HepG2 (cell line): Measurements from ENCODE around the gene NPC2. TPM values are rescaled to one million over a fixed set of nuclear protein-coding genes. Genes with fewer than 3 reads are reported as not detected.

Source experiments
- ATAC-seq: fragments of 200-7000 bp; cut with Tn5 transposase; 3 replicates; pipeline ENCODE4 v1.9.1; 2020; ENCODE audit warnings: mild to moderate bottlenecking, moderate library complexity
- Bru-seq: library from RNA; stranded (reverse); fragments of 400-500 nt; gene quantifications from one replicate; lab custom pipeline; 2021; lab: Mats Ljungman, UMichigan
- BruChase-seq, 2 experiments: library from RNA; stranded (reverse); fragments of 400-500 nt; gene quantifications; one replicate each; lab custom pipeline; 2021; lab: Mats Ljungman, UMichigan
- BruUV-seq: library from RNA; stranded (reverse); fragments of 400-500 nt; replicated peaks from 2 replicates; lab custom pipeline; 2021; lab: Mats Ljungman, UMichigan
- CTCF ChIA-PET: fragments of 300-600 bp; formaldehyde crosslinking; extraction: SDS; loops from one replicate; lab custom pipeline; 2021; ENCODE audit warnings: low total read pairs, inconsistent platforms, low intra/inter-chr PET ratio; lab: Yijun Ruan, JAX
- POLR2A ChIA-PET: fragments of 350-600 bp; sonication (Branson Sonifier 250); formaldehyde crosslinking; loops from one replicate; lab custom pipeline; 2020; ENCODE audit warnings: antibody characterized with exemption, inconsistent platforms; lab: Yijun Ruan, JAX
- DNase-seq: peaks from one replicate; pipeline ENCODE4 v3.0.0-alpha.2; 2015; ENCODE audit warnings: low spot score
- FAIRE-seq: peaks from 3 replicates; lab custom pipeline; 2011; peaks lifted over from hg19 to GRCh38; lab: Jason Lieb, UNC
- H2AFZ ChIP-seq: one replicate; pipeline ENCODE4 v1.6.1; 2011; ENCODE audit warnings: low read length, inconsistent platforms
- H3K27ac ChIP-seq: fragments of 300-600 bp; 3 replicates; pipeline ENCODE4 v1.8.0; 2011; ENCODE audit warnings: mixed run types, mild to moderate bottlenecking, mixed read lengths, low read length, inconsistent platforms; ENCODE audit not compliant: insufficient read depth; ENCODE audit errors: extremely low read length
- H3K27me3 ChIP-seq, 2 experiments: fragments of 200-600 bp in 1 of 2; 2 replicates in 1 of 2; 3 replicates in 1 of 2; pipeline versions ENCODE4 v1.6.0 to v1.8.0; 2011; ENCODE audit warnings: low read length in 2 of 2, mild to moderate bottlenecking in 2 of 2, moderate library complexity in 2 of 2, inconsistent platforms in 1 of 2; ENCODE audit not compliant: insufficient read depth in 2 of 2, control insufficient read depth in 1 of 2
- H3K36me3 ChIP-seq, 2 experiments: fragments of 200-600 bp in 1 of 2; replicated peaks in 1 of 2; 2 replicates in 1 of 2; 3 replicates in 1 of 2; pipeline versions ENCODE4 v1.5.1 to v1.8.0; 2011; ENCODE audit warnings: low read length in 2 of 2, inconsistent platforms in 1 of 2; ENCODE audit not compliant: insufficient read depth in 2 of 2, control insufficient read depth in 1 of 2
- H3K4me1 ChIP-seq: 2 replicates; pipeline ENCODE4 v1.5.1; 2012; ENCODE audit warnings: low read length, inconsistent platforms; ENCODE audit not compliant: insufficient read depth
- H3K4me2 ChIP-seq: 2 replicates; pipeline ENCODE4 v1.6.0; 2011; ENCODE audit warnings: low read depth, low read length, inconsistent platforms
- H3K4me3 ChIP-seq, 3 experiments: fragments of 200-600 bp in 1 of 3; sonication (generic), shearing (Covaris generic) in 1 of 3; replicated peaks in 1 of 3; 2 replicates each; pipeline ENCODE4 v1.5.1; 2011 to 2016; ENCODE audit warnings: low read length in 3 of 3, inconsistent platforms in 2 of 3, low read depth in 2 of 3, mild to moderate bottlenecking in 2 of 3, control low read depth in 1 of 3, mixed read lengths in 1 of 3; ENCODE audit not compliant: insufficient read depth in 1 of 3
- H3K79me2 ChIP-seq: one replicate; pipeline ENCODE4 v1.6.1; 2011; ENCODE audit warnings: low read length, inconsistent platforms; ENCODE audit not compliant: insufficient read depth
- H3K9ac ChIP-seq: 2 replicates; pipeline ENCODE4 v1.6.0; 2011; ENCODE audit warnings: mild to moderate bottlenecking, low read depth, low read length, inconsistent platforms; ENCODE audit not compliant: insufficient read depth
- H3K9me3 ChIP-seq: 2 replicates; pipeline ENCODE4 v1.5.1; 2012; ENCODE audit warnings: mild to moderate bottlenecking, low read length
- H4K20me1 ChIP-seq: 2 replicates; pipeline ENCODE4 v1.6.0; 2011; ENCODE audit warnings: inconsistent platforms, mild to moderate bottlenecking, low read length, moderate library complexity; ENCODE audit not compliant: insufficient read depth
- GRHL1 ChIP-seq: sonication (generic); formaldehyde crosslinking; conservative IDR thresholded peaks from 2 replicates; pipeline ENCODE4 v1.8.0; 2022; ENCODE audit warnings: missing genetic modification reagents
- KLF16 ChIP-seq, 2 experiments: sonication (generic) in 1 of 2; formaldehyde crosslinking in 1 of 2; IDR thresholded peaks; 2 replicates each; pipeline versions ENCODE4 v1.6.1 to v1.8.0; 2016 to 2023; ENCODE audit warnings: missing genetic modification reagents in 2 of 2, missing compliant biosample characterization in 1 of 2
- ZNF326 ChIP-seq: sonication (generic); formaldehyde crosslinking; IDR thresholded peaks from 2 replicates; pipeline ENCODE4 v1.4.0; 2020; ENCODE audit warnings: missing genetic modification reagents, borderline replicate concordance
- ZNF704 ChIP-seq: sonication (generic); formaldehyde crosslinking; IDR thresholded peaks from 2 replicates; pipeline ENCODE4 v1.8.1; 2023; ENCODE audit warnings: mild to moderate bottlenecking, inconsistent platforms, moderate library complexity, missing genetic modification reagents, borderline replicate concordance
- ZNF772 ChIP-seq: sonication (generic); formaldehyde crosslinking; IDR thresholded peaks from 2 replicates; pipeline ENCODE4 v1.5.0; 2020; ENCODE audit warnings: mild to moderate bottlenecking, missing genetic modification reagents
- ZSCAN12 ChIP-seq: sonication (generic); formaldehyde crosslinking; IDR thresholded peaks from 2 replicates; pipeline ENCODE4 v1.9.0; 2021; ENCODE audit warnings: mild to moderate bottlenecking, missing genetic modification reagents
- WGBS: methylation state at CpG from one replicate; pipeline ENCODE4 v1.1.6; 2017; ENCODE audit warnings: low lambda C conversion rate; 5-methylcytosine and 5-hydroxymethylcytosine counted together
- in situ Hi-C: cut with HindIII; loops from 2 replicates; pipeline ENCODE4 v1.10.0; 2017; ENCODE audit warnings: low pct_unique_long_range_greater_than_20kb; ENCODE audit not compliant: extremely low pct_ligation_motif_present
- intact Hi-C: fragments of 100-400 bp; cut with micrococcal nuclease; formaldehyde crosslinking; loops from one replicate; pipeline ENCODE4 v1.10.0; 2022; ENCODE audit not compliant: unreplicated experiment
- long read RNA-seq, 2 experiments: library from RNA in 1 of 2; library from polyadenylated mRNA in 1 of 2; stranded (forward) in 1 of 2; unstranded in 1 of 2; transcript quantifications; one replicate each; pipeline ENCODE4 v2.0.0, GENCODE V29; 2019 to 2022
- polyA minus RNA-seq, 3 experiments: library from RNA; depleted of rRNA, polyadenylated mRNA; stranded (reverse); fragments of >200 nt; gene quantifications; 2 replicates each; pipeline ENCODE4 v1.2.3, GENCODE V29; 2011; ENCODE audit warnings: low replicate concordance in 1 of 3
- polyA plus RNA-seq, 8 experiments: library from polyadenylated mRNA; depleted of rRNA in 3 of 8; stranded (reverse) in 7 of 8; unstranded in 1 of 8; fragments of >200 nt; fragmentation: Illumina TruSeq in 4 of 8; extraction: Trizol in 4 of 8; gene quantifications; 2 replicates each; pipeline versions ENCODE4 v1.2.1 to v1.2.3, GENCODE V29; 2011 to 2016; ENCODE audit warnings: low read depth in 4 of 8, missing spikeins in 1 of 8, mixed read lengths in 1 of 8; ENCODE audit not compliant: insufficient read depth in 1 of 8
- total RNA-seq, 5 experiments: library from RNA; depleted of rRNA; stranded (reverse); fragments of >200 nt; fragmentation: Illumina TruSeq; extraction: Trizol; gene quantifications; 2 replicates each; pipeline ENCODE4 v1.2.3, GENCODE V29; 2016; ENCODE audit warnings: low read depth in 1 of 5
- TF ChIP-seq, protein P1 (sequence below): sonication (generic); formaldehyde crosslinking; IDR thresholded peaks from 2 replicates; pipeline ENCODE4 v1.5.0; 2020; ENCODE audit warnings: mild to moderate bottlenecking, missing genetic modification reagents
- TF ChIP-seq, protein P2 (sequence below): sonication (generic); formaldehyde crosslinking; conservative IDR thresholded peaks from 2 replicates; pipeline ENCODE4 v1.8.0; 2022; ENCODE audit warnings: mild to moderate bottlenecking, moderate library complexity, missing genetic modification reagents

The NPC2 gene
- total RNA-seq (2016; rRNA removed; fragmentation: Illumina TruSeq; extraction: Trizol) (108 and 164 TPM in 2 replicates), polyA plus RNA-seq (2011; rRNA removed) (132 and 136 TPM in 2 replicates), polyA minus RNA-seq (2011; rRNA and poly(A)+ RNA removed; ENCODE audit: low replicate concordance) (84.2 and 184 TPM in 2 replicates), Bru-seq, nascent RNA (percentile 83 among the genes with signal in this experiment), BruChase-seq, experiment 1, labeled RNA remaining after a 6-hour chase (percentile 77 among the genes with signal in this experiment), BruChase-seq, experiment 2, labeled RNA remaining after a 2-hour chase (percentile 73 among the genes with signal in this experiment)
- total RNA-seq (2016; cell fraction: cytosol; rRNA removed; fragmentation: Illumina TruSeq; extraction: Trizol; ENCODE audit: low read depth), result 97.6 and 98.1 TPM in 2 replicates
- total RNA-seq (2016; cell fraction: insoluble cytoplasmic fraction; rRNA removed; fragmentation: Illumina TruSeq; extraction: Trizol), result 110 and 171 TPM in 2 replicates
- total RNA-seq (2016; cell fraction: membrane; rRNA removed; fragmentation: Illumina TruSeq; extraction: Trizol), result 151 and 156 TPM in 2 replicates
- total RNA-seq (2016; cell fraction: nucleus; rRNA removed; fragmentation: Illumina TruSeq; extraction: Trizol), result 133 and 142 TPM in 2 replicates
- 168 and 213 TPM in 2 replicates for polyA plus RNA-seq (2011; cell fraction: cytosol; rRNA removed)
- polyA plus RNA-seq (2011; cell fraction: nucleus; rRNA removed), result 111 and 132 TPM in 2 replicates
- polyA plus RNA-seq (2012), result 184 and 188 TPM in 2 replicates
- 123 and 125 TPM in 2 replicates for polyA plus RNA-seq (2016; cell fraction: cytosol; fragmentation: Illumina TruSeq; extraction: Trizol; ENCODE audit: low read depth)
- polyA plus RNA-seq (2016; cell fraction: insoluble cytoplasmic fraction; fragmentation: Illumina TruSeq; extraction: Trizol; ENCODE audit: low read depth), result 137 and 155 TPM in 2 replicates
- polyA plus RNA-seq (2016; cell fraction: membrane; fragmentation: Illumina TruSeq; extraction: Trizol; ENCODE audit: low read depth), result 181 and 189 TPM in 2 replicates
- polyA plus RNA-seq (2016; cell fraction: nucleus; fragmentation: Illumina TruSeq; extraction: Trizol; ENCODE audit: insufficient read depth, low read depth), result 223 and 240 TPM in 2 replicates
- 82.0 and 93.2 TPM in 2 replicates for polyA minus RNA-seq (2011; cell fraction: cytosol; rRNA and poly(A)+ RNA removed)
- polyA minus RNA-seq (2011; cell fraction: nucleus; rRNA and poly(A)+ RNA removed), result 30.8 and 32.4 TPM in 2 replicates
- long read RNA-seq, experiment 1, transcript NPC2-207 (5 exons, 1,035 nt), result major isoform, 342 of 356 reads
- long read RNA-seq, experiment 1, partial matches to known transcripts, result 8 of 356 reads
- long read RNA-seq, experiment 1, other reads (novel, unspliced or antisense), result 6 of 356 reads
- long read RNA-seq, experiment 2, transcript NPC2-207 (5 exons, 1,035 nt), result major isoform, 192 of 213 reads
- long read RNA-seq, experiment 2, partial matches to known transcripts, result 8 of 213 reads
- long read RNA-seq, experiment 2, other reads (novel, unspliced or antisense), result 9 of 213 reads

DNA sequence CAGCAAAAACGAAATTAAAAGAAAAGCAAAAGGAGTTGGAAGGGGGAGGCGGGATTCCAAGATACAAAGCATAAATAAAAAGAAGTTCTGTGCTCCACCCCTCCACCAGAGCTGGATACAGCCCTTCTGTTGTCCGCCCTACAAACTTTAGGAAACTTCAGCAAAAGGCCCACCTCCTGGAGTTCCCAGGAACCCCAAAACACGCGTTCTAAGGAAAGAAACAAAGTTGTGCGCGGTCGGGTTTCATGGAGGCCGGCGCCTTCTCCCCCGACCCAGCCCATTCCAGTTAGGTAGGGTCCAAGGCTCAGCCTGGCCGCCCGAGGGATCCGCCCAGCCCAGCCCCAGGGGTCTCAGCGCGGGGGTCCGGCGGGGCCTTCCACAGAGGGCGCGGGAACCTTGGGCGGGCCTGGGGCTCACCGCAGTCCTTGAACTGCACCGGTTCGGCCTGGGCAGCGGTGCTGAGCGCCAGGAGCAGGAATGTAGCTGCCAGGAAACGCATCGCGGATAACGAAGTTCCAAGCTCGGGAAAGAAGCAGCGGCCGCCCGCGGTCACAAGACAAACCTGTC lies at the start of gene NPC2:
Gene NPC2, minus strand, starts transcription at position 530 of the 567 bp plus-strand sequence. Its CDS starts 31 bp downstream, at position 499.
- H3K4me1 ChIP-seq, result peaks cover 35% of the 10 kb centered on the region
- CTCF ChIA-PET, result interaction anchor here (1.1 kb wide), 1 partner anchor 33 kb away, joined by 3 read pairs; no protein-coding TSS in a partner anchor
- FAIRE-seq (no peak), ATAC-seq (peak; percentile 75), DNase-seq (no peak)
- in situ Hi-C loops, result no loop called here
- H3K9me3 ChIP-seq, result no peaks in the 10 kb centered on the region
- H3K4me2 ChIP-seq, result peak within 1 kb of the TSS; percentile 93
- peaks cover 41% of the 10 kb centered on the region for H3K79me2 ChIP-seq
- POLR2A ChIA-PET, result interaction anchor here (0.8 to 1.8 kb wide), 11 partner anchors 9 to 956 kb away, joined by 3 to 11 read pairs (median 5); partner anchors contain the start of genes ABCD4, ACOT1 and YLPM1
- intact Hi-C loops, result loop anchor here (1.0 kb wide), 1 partner anchor 131 kb away; no protein-coding TSS in a partner anchor
- peaks cover 6% of the 10 kb centered on the region; the same call in 1 of the 2 replicates for H4K20me1 ChIP-seq
- no peaks in the 10 kb centered on the region; a peak in 1 of 5 replicates for H3K27me3 ChIP-seq
- H3K9ac ChIP-seq, result peak within 1 kb of the TSS; percentile 95
- peak within 1 kb of the TSS; percentile 94 to 100 (median 99) for H3K4me3 ChIP-seq
- WGBS, result 0% methylated on average over 9 of the region's 35 CpGs
- peak within 1 kb of the TSS; percentile 77 for H2AFZ ChIP-seq
- BruUV-seq, result no TSS peak
- H3K27ac ChIP-seq, result peak within 1 kb of the TSS; percentile 97
- peaks cover 0 to 3% of the 10 kb centered on the region in 2 experiments; a peak in 2 of 5 replicates for H3K36me3 ChIP-seq
- TF ChIP-seq ZNF772 (CRISPR knock-in tag), result peak; percentile 18; the same call in 1 of the 2 replicates
- no peak for TF ChIP-seq ZNF326
- peak in 1 of 2 experiments; percentile 12; a peak in 1 of 4 replicates for TF ChIP-seq KLF16 (CRISPR knock-in tag; IDR thresholded peaks at IDR 0.05)
- TF ChIP-seq GRHL1, result no peak
- TF ChIP-seq ZSCAN12 (CRISPR knock-in tag), result peak; percentile 83; the same call in 1 of the 2 replicates
- TF ChIP-seq, protein P1, sequence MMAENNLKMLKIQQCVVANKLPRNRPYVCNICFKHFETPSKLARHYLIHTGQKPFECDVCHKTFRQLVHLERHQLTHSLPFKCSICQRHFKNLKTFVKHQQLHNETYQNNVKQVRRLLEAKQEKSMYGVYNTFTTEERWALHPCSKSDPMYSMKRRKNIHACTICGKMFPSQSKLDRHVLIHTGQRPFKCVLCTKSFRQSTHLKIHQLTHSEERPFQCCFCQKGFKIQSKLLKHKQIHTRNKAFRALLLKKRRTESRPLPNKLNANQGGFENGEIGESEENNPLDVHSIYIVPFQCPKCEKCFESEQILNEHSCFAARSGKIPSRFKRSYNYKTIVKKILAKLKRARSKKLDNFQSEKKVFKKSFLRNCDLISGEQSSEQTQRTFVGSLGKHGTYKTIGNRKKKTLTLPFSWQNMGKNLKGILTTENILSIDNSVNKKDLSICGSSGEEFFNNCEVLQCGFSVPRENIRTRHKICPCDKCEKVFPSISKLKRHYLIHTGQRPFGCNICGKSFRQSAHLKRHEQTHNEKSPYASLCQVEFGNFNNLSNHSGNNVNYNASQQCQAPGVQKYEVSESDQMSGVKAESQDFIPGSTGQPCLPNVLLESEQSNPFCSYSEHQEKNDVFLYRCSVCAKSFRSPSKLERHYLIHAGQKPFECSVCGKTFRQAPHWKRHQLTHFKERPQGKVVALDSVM (CRISPR knock-in tag), result peak; percentile 7; the same call in 1 of the 2 replicates
- TF ChIP-seq ZNF704 (CRISPR knock-in tag), result no peak
- TF ChIP-seq, protein P2, sequence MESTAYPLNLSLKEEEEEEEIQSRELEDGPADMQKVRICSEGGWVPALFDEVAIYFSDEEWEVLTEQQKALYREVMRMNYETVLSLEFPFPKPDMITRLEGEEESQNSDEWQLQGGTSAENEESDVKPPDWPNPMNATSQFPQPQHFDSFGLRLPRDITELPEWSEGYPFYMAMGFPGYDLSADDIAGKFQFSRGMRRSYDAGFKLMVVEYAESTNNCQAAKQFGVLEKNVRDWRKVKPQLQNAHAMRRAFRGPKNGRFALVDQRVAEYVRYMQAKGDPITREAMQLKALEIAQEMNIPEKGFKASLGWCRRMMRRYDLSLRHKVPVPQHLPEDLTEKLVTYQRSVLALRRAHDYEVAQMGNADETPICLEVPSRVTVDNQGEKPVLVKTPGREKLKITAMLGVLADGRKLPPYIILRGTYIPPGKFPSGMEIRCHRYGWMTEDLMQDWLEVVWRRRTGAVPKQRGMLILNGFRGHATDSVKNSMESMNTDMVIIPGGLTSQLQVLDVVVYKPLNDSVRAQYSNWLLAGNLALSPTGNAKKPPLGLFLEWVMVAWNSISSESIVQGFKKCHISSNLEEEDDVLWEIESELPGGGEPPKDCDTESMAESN, result no peak
